KMS-11 (cell line): ENCODE data around the gene RREB1.
A peak's percentile ranks its signal among the peaks of the same experiment; 100 is the strongest.

Source experiments
- H2AFZ ChIP-seq: fragments of 200-600 bp; sonication (generic); 2 replicates; pipeline ENCODE4 v1.6.1; 2016; ENCODE audit warnings: antibody characterized with exemption, mixed run types, low read depth
- H3K27ac ChIP-seq: fragments of 200-600 bp; sonication (generic); 2 replicates; pipeline ENCODE4 v1.6.1; 2016; ENCODE audit warnings: mild to moderate bottlenecking, mixed run types
- H3K27me3 ChIP-seq: fragments of 200-600 bp; sonication (generic); 2 replicates; pipeline ENCODE4 v1.6.1; 2017; ENCODE audit warnings: mild to moderate bottlenecking, low read depth, mixed run types, moderate library complexity; ENCODE audit not compliant: insufficient read depth
- H3K36me3 ChIP-seq: fragments of 200-600 bp; sonication (generic); 2 replicates; pipeline ENCODE4 v1.6.1; 2017; ENCODE audit warnings: mild to moderate bottlenecking, mixed run types; ENCODE audit not compliant: insufficient read depth
- H3K4me1 ChIP-seq: fragments of 200-600 bp; sonication (generic); 2 replicates; pipeline ENCODE4 v1.6.1; 2016; ENCODE audit warnings: mild to moderate bottlenecking, low read depth, mixed run types; ENCODE audit not compliant: poor library complexity, severe bottlenecking
- H3K4me2 ChIP-seq: fragments of 200-600 bp; sonication (generic); 2 replicates; pipeline ENCODE4 v1.7.0; 2016; ENCODE audit warnings: mild to moderate bottlenecking, mixed run types
- H3K4me3 ChIP-seq: fragments of 200-600 bp; sonication (generic); IDR thresholded peaks from 2 replicates; pipeline ENCODE4 v1.6.1; 2017; ENCODE audit warnings: low read depth, low read length, mixed read lengths; ENCODE audit not compliant: insufficient read depth
- H3K79me2 ChIP-seq: fragments of 200-600 bp; sonication (generic); 2 replicates; pipeline ENCODE4 v1.6.1; 2016; ENCODE audit warnings: low read depth, mixed run types; ENCODE audit not compliant: insufficient read depth
- H3K9ac ChIP-seq: fragments of 200-600 bp; sonication (generic); 2 replicates; pipeline ENCODE4 v1.6.1; 2016; ENCODE audit warnings: mild to moderate bottlenecking, mixed run types
- H4K20me1 ChIP-seq: fragments of 200-600 bp; sonication (generic); 2 replicates; pipeline ENCODE4 v1.6.1; 2016; ENCODE audit warnings: mild to moderate bottlenecking, mixed run types; ENCODE audit not compliant: insufficient read depth
- TF ChIP-seq, protein P1 (sequence below): fragments of 200-600 bp; sonication (generic); conservative IDR thresholded peaks from 2 replicates; pipeline ENCODE4 v1.6.1; 2017; ENCODE audit warnings: low read depth, mild to moderate bottlenecking, antibody characterized with exemption, low read length, moderate library complexity, mixed read lengths

Gene RREB1

GRCh38 chr6:7139835-7140470 lies 32.2 kb downstream of the RREB1 start:
- no peaks in the 10 kb centered on the region for H4K20me1 ChIP-seq
- peak overlapping the region; percentile 62; the same call in 1 of the 2 replicates for H3K4me2 ChIP-seq
- no peak overlapping the region for H3K4me3 ChIP-seq
- H3K36me3 ChIP-seq, result no peaks in the 10 kb centered on the region
- peaks cover 89% of the 10 kb centered on the region for H3K4me1 ChIP-seq
- peaks cover 59% of the 10 kb centered on the region for H3K79me2 ChIP-seq
- H3K27me3 ChIP-seq, result no peaks in the 10 kb centered on the region
- TF ChIP-seq, protein P1, sequence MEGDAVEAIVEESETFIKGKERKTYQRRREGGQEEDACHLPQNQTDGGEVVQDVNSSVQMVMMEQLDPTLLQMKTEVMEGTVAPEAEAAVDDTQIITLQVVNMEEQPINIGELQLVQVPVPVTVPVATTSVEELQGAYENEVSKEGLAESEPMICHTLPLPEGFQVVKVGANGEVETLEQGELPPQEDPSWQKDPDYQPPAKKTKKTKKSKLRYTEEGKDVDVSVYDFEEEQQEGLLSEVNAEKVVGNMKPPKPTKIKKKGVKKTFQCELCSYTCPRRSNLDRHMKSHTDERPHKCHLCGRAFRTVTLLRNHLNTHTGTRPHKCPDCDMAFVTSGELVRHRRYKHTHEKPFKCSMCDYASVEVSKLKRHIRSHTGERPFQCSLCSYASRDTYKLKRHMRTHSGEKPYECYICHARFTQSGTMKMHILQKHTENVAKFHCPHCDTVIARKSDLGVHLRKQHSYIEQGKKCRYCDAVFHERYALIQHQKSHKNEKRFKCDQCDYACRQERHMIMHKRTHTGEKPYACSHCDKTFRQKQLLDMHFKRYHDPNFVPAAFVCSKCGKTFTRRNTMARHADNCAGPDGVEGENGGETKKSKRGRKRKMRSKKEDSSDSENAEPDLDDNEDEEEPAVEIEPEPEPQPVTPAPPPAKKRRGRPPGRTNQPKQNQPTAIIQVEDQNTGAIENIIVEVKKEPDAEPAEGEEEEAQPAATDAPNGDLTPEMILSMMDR, result no peak
- H3K9ac ChIP-seq, result no peak overlapping the region
- H2AFZ ChIP-seq, result no peak overlapping the region
- peak overlapping the region; percentile 79; the same call in 1 of the 2 replicates for H3K27ac ChIP-seq

DNA sequence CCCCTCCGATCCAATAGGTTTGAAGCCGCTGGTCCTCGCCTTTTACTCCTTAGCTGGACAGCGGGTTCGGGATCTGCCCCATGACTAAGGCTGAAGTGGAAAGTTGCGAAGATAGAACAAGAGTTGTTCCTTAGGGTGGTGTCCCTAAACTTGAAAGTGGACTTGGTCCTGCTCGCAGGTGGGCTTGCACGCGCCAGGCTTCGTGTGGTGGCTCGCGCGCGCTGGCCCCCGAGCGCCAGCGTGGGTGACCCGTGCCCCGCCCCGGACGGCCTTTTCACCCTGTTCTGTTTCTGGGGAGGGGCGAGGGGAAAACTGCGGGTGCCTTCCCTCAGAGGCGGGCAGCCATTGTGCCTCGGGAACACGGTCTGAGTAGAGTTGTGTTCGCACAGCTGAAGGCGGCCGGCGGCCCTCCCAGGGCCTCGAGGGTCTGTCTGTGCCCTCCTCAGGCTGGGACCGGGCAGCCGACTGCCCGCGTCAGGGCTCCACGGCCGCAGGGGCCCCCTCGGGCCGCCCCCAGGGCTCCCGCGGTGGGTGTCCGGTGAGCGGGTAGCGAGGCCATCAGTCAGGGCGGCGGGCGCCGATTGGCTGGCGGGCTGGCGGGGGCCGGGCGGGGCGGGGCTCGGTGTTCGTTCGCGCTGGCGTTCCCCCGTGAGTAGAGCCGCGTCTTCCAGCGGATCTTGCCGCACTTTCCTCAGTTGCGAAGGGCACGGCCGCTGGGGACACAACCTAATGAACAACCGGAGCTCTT lies 33.0 kb downstream of the RREB1 start:
- peak overlapping the region; percentile 82 for H3K4me2 ChIP-seq
- peak overlapping the region; percentile 62; the same call in 1 of the 2 replicates for H3K9ac ChIP-seq
- H3K27ac ChIP-seq, result peak overlapping the region; percentile 66
- H2AFZ ChIP-seq, result peak overlapping the region; percentile 52; the same call in 1 of the 2 replicates
- no peaks in the 10 kb centered on the region for H4K20me1 ChIP-seq
- H3K27me3 ChIP-seq, result no peaks in the 10 kb centered on the region
- H3K79me2 ChIP-seq, result peaks cover 64% of the 10 kb centered on the region
- H3K4me3 ChIP-seq, result no peak overlapping the region
- no peaks in the 10 kb centered on the region for H3K36me3 ChIP-seq
- H3K4me1 ChIP-seq, result peaks cover 89% of the 10 kb centered on the region
- TF ChIP-seq, protein P1, result no peak

DNA sequence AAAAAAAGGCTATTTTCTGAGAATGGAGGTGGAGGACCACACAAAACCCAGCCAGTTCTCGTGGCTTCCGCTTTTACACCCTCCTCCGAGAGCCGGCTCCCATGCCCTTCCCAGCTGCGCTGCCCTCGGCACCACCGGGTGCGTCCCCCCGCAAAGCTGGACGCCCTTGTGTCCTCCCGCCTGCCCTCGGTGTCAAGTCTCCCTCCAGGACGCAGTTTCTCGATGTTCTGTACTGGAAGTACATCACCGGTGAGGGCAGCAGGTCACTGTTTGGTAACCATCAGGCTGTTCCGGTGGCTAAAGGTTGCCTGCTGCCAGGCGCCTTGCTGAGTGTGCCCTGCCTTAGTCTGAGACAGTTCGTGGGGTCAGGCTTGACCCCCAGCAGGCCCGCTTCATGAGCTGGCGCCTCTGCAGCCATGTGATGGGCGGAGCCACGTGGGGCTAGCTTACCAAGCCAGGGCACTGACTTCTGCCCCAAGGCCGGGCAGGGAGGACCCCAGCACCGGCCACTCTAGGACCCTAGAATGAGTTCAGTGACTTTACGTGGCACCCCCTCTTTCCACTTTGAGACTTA lies 34.6 kb downstream of the RREB1 start:
- H3K4me2 ChIP-seq, result peak overlapping the region; percentile 82
- no peak overlapping the region for H3K4me3 ChIP-seq
- no peaks in the 10 kb centered on the region for H3K36me3 ChIP-seq
- peaks cover 89% of the 10 kb centered on the region for H3K4me1 ChIP-seq
- no peak overlapping the region for H2AFZ ChIP-seq
- peak overlapping the region; percentile 66 for H3K27ac ChIP-seq
- no peak overlapping the region for H3K9ac ChIP-seq
- peaks cover 71% of the 10 kb centered on the region for H3K79me2 ChIP-seq
- H4K20me1 ChIP-seq, result no peaks in the 10 kb centered on the region
- TF ChIP-seq, protein P1, result no peak
- H3K27me3 ChIP-seq, result no peaks in the 10 kb centered on the region

DNA sequence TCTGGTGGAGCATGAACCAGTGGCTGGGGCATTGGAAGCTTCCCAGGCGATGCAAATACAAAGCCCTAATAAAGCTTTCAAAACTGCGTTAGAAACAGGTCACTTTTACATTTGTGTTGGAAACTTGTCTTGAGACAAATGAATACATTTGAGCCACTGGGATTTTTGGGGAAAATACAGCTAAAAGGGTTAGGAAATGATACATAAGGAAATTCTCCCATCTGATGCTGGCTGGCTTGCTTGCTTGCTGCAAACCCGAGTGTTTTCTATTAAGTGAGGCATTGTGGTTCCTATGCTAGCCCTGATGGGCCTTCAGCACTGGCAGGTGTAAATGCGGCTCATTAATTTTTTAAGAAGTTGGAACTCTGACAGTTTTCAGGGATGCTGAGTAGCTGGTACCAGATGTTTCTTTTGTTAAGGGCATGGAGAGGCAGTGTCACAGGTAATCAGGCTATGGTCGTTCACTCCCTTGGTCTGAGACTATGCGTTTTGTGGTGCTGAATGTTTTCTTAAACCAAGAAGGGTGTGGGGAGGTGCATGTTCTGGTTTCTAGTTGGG lies 35.2 kb downstream of the RREB1 start:
- Histone ChIP-seq H3K4me3 (no peak overlapping the region), H3K36me3 (no peaks in the 10 kb centered on the region), H3K4me1 (peaks cover 89% of the 10 kb centered on the region), H3K27ac (peak overlapping the region; percentile 66), H4K20me1 (no peaks in the 10 kb centered on the region), H3K9ac (no peak overlapping the region), H3K79me2 (peaks cover 77% of the 10 kb centered on the region), H2AFZ (no peak overlapping the region), H3K4me2 (peak overlapping the region; percentile 90), H3K27me3 (no peaks in the 10 kb centered on the region)
- TF ChIP-seq, protein P1, result no peak
